ENCODE data around the gene NCR3LG1. TPM values are rescaled to one million over a fixed set of nuclear protein-coding genes. Genes with fewer than 3 reads are reported as not detected.

NCR3LG1 gene
- total RNA-seq, 6 donors from 2014 or later = 3.6 to 7.6 (median 4.5) TPM

GRCh38 chr11:17331669-17332068, 19.9 kb upstream of the NCR3LG1 start:
- Histone ChIP-seq H3K9me3 (no peaks in the 10 kb centered on the region), H3K27ac (no peak overlapping the region), H3K27me3 (no peaks in the 10 kb centered on the region), H3K36me3 (peaks cover 0 to 65% (median 29%) of the 10 kb centered on the region in 4 donors), H3K4me3 (no peak overlapping the region), H3K4me1 (no peaks in the 10 kb centered on the region)
- 64 to 71% methylated on average over 2 of the region's 2 CpGs for WGBS, 2 donors
- TF ChIP-seq POLR2AphosphoS5 (IDR thresholded peaks at IDR 0.05) (no peak), EP300 (IDR thresholded peaks at IDR 0.05) (no peak), POLR2A (IDR thresholded peaks at IDR 0.05) (no peak), CTCF (IDR thresholded peaks at IDR 0.05) (no peak)
- DNase-seq = no peak
- ATAC-seq (ENCODE audit: low FRiP score in 2 of 2) = no peak

- no peak overlapping the region for H3K27ac ChIP-seq
- H3K9me3 ChIP-seq = no peaks in the 10 kb centered on the region
- no peak for DNase-seq
- peaks cover 0 to 59% (median 21%) of the 10 kb centered on the region in 4 donors for H3K36me3 ChIP-seq
- no peaks in the 10 kb centered on the region for H3K27me3 ChIP-seq
- TF ChIP-seq EP300 (IDR thresholded peaks at IDR 0.05) (no peak), POLR2AphosphoS5 (IDR thresholded peaks at IDR 0.05) (no peak), CTCF (IDR thresholded peaks at IDR 0.05) (no peak), POLR2A (IDR thresholded peaks at IDR 0.05) (no peak)
- no peak for ATAC-seq (ENCODE audit: low FRiP score in 2 of 2)
- no peak overlapping the region for H3K4me3 ChIP-seq
- H3K4me1 ChIP-seq = no peaks in the 10 kb centered on the region
- 83 to 90% methylated on average over 4 of the region's 4 CpGs for WGBS, 2 donors
These were observed 17.6 kb upstream of the NCR3LG1 start for GRCh38 chr11:17333799-17334586.

GRCh38 chr11:17343257-17343656, 8.3 kb upstream of the NCR3LG1 start:
- 96 to 100% methylated on average over 2 of the region's 2 CpGs for WGBS, 2 donors
- no peaks in the 10 kb centered on the region for H3K36me3 ChIP-seq
- no peaks in the 10 kb centered on the region for H3K27me3 ChIP-seq
- TF ChIP-seq POLR2AphosphoS5 (IDR thresholded peaks at IDR 0.05) = no peak
- no peak for TF ChIP-seq EP300 (IDR thresholded peaks at IDR 0.05)
- H3K4me3 ChIP-seq = no peak overlapping the region
- ATAC-seq (ENCODE audit: low FRiP score in 2 of 2) (no peak), DNase-seq (no peak)
- H3K9me3 ChIP-seq = no peaks in the 10 kb centered on the region
- H3K4me1 ChIP-seq = no peaks in the 10 kb centered on the region
- no peak overlapping the region for H3K27ac ChIP-seq

GRCh38 chr11:17343907-17344306, 7.7 kb upstream of the NCR3LG1 start:
- Histone ChIP-seq H3K27me3 (no peaks in the 10 kb centered on the region), H3K4me1 (no peaks in the 10 kb centered on the region), H3K27ac (no peak overlapping the region), H3K4me3 (no peak overlapping the region), H3K9me3 (no peaks in the 10 kb centered on the region), H3K36me3 (no peaks in the 10 kb centered on the region)
- DNase-seq (no peak), ATAC-seq (ENCODE audit: low FRiP score in 2 of 2) (peak in 1 of 2 donors; percentile 67)
- WGBS, 2 donors = 96 to 100% methylated on average over 1 of the region's 1 CpG
- TF ChIP-seq CTCF (IDR thresholded peaks at IDR 0.05) (no peak), POLR2A (IDR thresholded peaks at IDR 0.05) (no peak), POLR2AphosphoS5 (IDR thresholded peaks at IDR 0.05) (no peak), EP300 (IDR thresholded peaks at IDR 0.05) (no peak)

- Histone ChIP-seq H3K36me3 (no peaks in the 10 kb centered on the region), H3K4me1 (peaks cover 4 to 16% (median 9%) of the 10 kb centered on the region in 4 donors), H3K4me3 (no peak overlapping the region), H3K27me3 (no peaks in the 10 kb centered on the region), H3K9me3 (no peaks in the 10 kb centered on the region), H3K27ac (no peak overlapping the region)
- TF ChIP-seq CTCF (IDR thresholded peaks at IDR 0.05) (no peak), POLR2A (IDR thresholded peaks at IDR 0.05) (no peak), POLR2AphosphoS5 (IDR thresholded peaks at IDR 0.05) (no peak), EP300 (IDR thresholded peaks at IDR 0.05) (no peak)
- WGBS, 2 donors = 61 to 86% methylated on average over 1 of the region's 1 CpG
- DNase-seq = no peak
- no peak for ATAC-seq (ENCODE audit: low FRiP score in 2 of 2)
These were observed 3.9 kb upstream of the NCR3LG1 start for GRCh38 chr11:17347676-17348075.
